ENCODE data around the gene SOWAHC. TPM values are rescaled to one million over a fixed set of nuclear protein-coding genes. Genes with fewer than 3 reads are reported as not detected.
"Not testable (repeated sequence)": the region's sequence is repeated elsewhere in the genome, so short reads cannot be mapped to it uniquely, and the experiment has no call there.

Gene SOWAHC
- total and polyA plus RNA-seq, 4 experiments from 2014 or later = 0.37 to 1.5 (median 1.1) TPM

GRCh38 chr2:109619032-109619615 is 5.0 kb downstream of the SOWAHC start:
- Histone ChIP-seq H3K4me1 (ENCODE audit: insufficient read depth, low read length) (no peaks in the 10 kb centered on the region), H3K9me3 (ENCODE audit: control insufficient read depth in 1 of 2, low read length in 2 of 2) (no peaks in the 10 kb centered on the region), H3K27ac (ENCODE audit: low read depth, low read length) (no peak overlapping the region), H3K36me3 (ENCODE audit: insufficient read depth, low read length) (no peaks in the 10 kb centered on the region), H3K27me3 (ENCODE audit: insufficient read depth, low read length) (peaks cover 8% of the 10 kb centered on the region), H3K4me3 (ENCODE audit: low read length in 2 of 2) (no peak overlapping the region)
- peaks cover 0 to 2% of the 10 kb centered on the region in 2 donors for H3K36me3 Mint-ChIP-seq
- no peak overlapping the region for H3K27ac Mint-ChIP-seq
- H3K4me1 Mint-ChIP-seq = peaks cover 3 to 12% (median 7%) of the 10 kb centered on the region in 4 donors
- intact Hi-C loops (cut with micrococcal nuclease) = no loop called here
- H3K9me3 Mint-ChIP-seq = peaks cover 0 to 6% (median 0%) of the 10 kb centered on the region in 8 donors
- CTCF ChIA-PET (ENCODE audit: partially characterized antibody) = no interaction called here
- no peak for DNase-seq
- H3K4me3 Mint-ChIP-seq = no peak overlapping the region
- POLR2A ChIA-PET (ENCODE audit: partially characterized antibody) = no interaction called here
- peaks cover 14 to 32% of the 10 kb centered on the region in 2 donors for H3K27me3 Mint-ChIP-seq

- intact Hi-C loops (cut with micrococcal nuclease) = no loop called here
These were observed 9.1 kb downstream of the SOWAHC start for GRCh38 chr2:109623297-109623696.

DNA sequence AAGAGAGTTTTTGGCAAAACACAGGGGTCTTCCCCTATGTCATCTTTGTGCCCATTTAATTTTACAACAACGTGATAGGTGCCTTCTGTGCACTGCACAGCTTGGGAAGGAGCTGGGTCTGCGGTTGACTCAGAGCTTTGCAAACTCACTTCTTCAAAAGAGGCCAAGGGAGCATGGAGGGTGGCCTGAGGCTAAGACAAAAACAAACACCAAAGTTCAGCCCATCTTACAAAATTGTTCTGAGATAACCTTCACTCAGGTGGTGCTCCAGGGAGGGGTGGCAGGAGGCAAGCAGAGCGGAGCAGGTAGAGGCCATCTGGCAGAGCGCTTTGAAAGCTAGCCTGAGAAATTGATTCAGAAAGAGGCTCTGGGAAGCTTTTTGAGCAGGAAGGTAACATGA is 9.8 kb downstream of the SOWAHC start:
- Histone ChIP-seq H3K27me3 (ENCODE audit: insufficient read depth, low read length) (no peaks in the 10 kb centered on the region), H3K36me3 (ENCODE audit: insufficient read depth, low read length) (no peaks in the 10 kb centered on the region), H3K4me1 (ENCODE audit: insufficient read depth, low read length) (no peaks in the 10 kb centered on the region), H3K4me3 (ENCODE audit: low read length in 2 of 2) (no peak overlapping the region), H3K27ac (ENCODE audit: low read depth, low read length) (no peak overlapping the region), H3K9me3 (ENCODE audit: control insufficient read depth in 1 of 2, low read length in 2 of 2) (no peaks in the 10 kb centered on the region)
- POLR2A ChIA-PET (ENCODE audit: partially characterized antibody) = no interaction called here
- intact Hi-C loops (cut with micrococcal nuclease) = no loop called here
- H3K27me3 Mint-ChIP-seq = peaks cover 6 to 18% of the 10 kb centered on the region in 2 donors
- DNase-seq = no peak
- CTCF ChIA-PET (ENCODE audit: partially characterized antibody) = no interaction called here
- H3K9me3 Mint-ChIP-seq = peaks cover 0 to 1% (median 0%) of the 10 kb centered on the region in 8 donors
- no peak overlapping the region for H3K27ac Mint-ChIP-seq
- no peak overlapping the region for H3K4me3 Mint-ChIP-seq
- no peaks in the 10 kb centered on the region for H3K36me3 Mint-ChIP-seq
- H3K4me1 Mint-ChIP-seq = no peaks in the 10 kb centered on the region

More at GRCh38 chr2:109623297-109623696, 9.1 kb downstream of the SOWAHC start:
- Mint-ChIP-seq H3K27ac (no peak overlapping the region), H3K27me3 (peaks cover 6 to 18% of the 10 kb centered on the region in 2 donors), H3K36me3 (no peaks in the 10 kb centered on the region), H3K4me1 (no peaks in the 10 kb centered on the region), H3K9me3 (peaks cover 0 to 1% (median 0%) of the 10 kb centered on the region in 8 donors), H3K4me3 (no peak overlapping the region)
- no peaks in the 10 kb centered on the region for H3K9me3 ChIP-seq (ENCODE audit: control insufficient read depth in 1 of 2, low read length in 2 of 2)
- H3K4me1 ChIP-seq (ENCODE audit: insufficient read depth, low read length) = no peaks in the 10 kb centered on the region
- ChIA-PET POLR2A (ENCODE audit: partially characterized antibody) (no interaction called here), CTCF (ENCODE audit: partially characterized antibody) (no interaction called here)
- no peak for DNase-seq
- no peaks in the 10 kb centered on the region for H3K27me3 ChIP-seq (ENCODE audit: insufficient read depth, low read length)
- no peak overlapping the region for H3K4me3 ChIP-seq (ENCODE audit: low read length in 2 of 2)
- no peak overlapping the region for H3K27ac ChIP-seq (ENCODE audit: low read depth, low read length)
- no peaks in the 10 kb centered on the region for H3K36me3 ChIP-seq (ENCODE audit: insufficient read depth, low read length)

GRCh38 chr2:109624339-109624738 is 10.2 kb downstream of the SOWAHC start:
- H3K9me3 ChIP-seq (ENCODE audit: control insufficient read depth in 1 of 2, low read length in 2 of 2) = no peaks in the 10 kb centered on the region
- peaks cover 0 to 1% (median 0%) of the 10 kb centered on the region in 8 donors for H3K9me3 Mint-ChIP-seq
- no peak overlapping the region for H3K27ac Mint-ChIP-seq
- intact Hi-C loops (cut with micrococcal nuclease) = no loop called here
- no peaks in the 10 kb centered on the region for H3K27me3 ChIP-seq (ENCODE audit: insufficient read depth, low read length)
- H3K27me3 Mint-ChIP-seq = peaks cover 6 to 18% of the 10 kb centered on the region in 2 donors
- H3K4me1 Mint-ChIP-seq = no peaks in the 10 kb centered on the region
- H3K4me3 ChIP-seq (ENCODE audit: low read length in 2 of 2) = no peak overlapping the region
- ChIA-PET POLR2A (ENCODE audit: partially characterized antibody) (no interaction called here), CTCF (ENCODE audit: partially characterized antibody) (no interaction called here)
- H3K27ac ChIP-seq (ENCODE audit: low read depth, low read length) = no peak overlapping the region
- no peaks in the 10 kb centered on the region for H3K36me3 Mint-ChIP-seq
- no peak for DNase-seq
- H3K4me3 Mint-ChIP-seq = no peak overlapping the region
- H3K4me1 ChIP-seq (ENCODE audit: insufficient read depth, low read length) = no peaks in the 10 kb centered on the region
- no peaks in the 10 kb centered on the region for H3K36me3 ChIP-seq (ENCODE audit: insufficient read depth, low read length)

DNA sequence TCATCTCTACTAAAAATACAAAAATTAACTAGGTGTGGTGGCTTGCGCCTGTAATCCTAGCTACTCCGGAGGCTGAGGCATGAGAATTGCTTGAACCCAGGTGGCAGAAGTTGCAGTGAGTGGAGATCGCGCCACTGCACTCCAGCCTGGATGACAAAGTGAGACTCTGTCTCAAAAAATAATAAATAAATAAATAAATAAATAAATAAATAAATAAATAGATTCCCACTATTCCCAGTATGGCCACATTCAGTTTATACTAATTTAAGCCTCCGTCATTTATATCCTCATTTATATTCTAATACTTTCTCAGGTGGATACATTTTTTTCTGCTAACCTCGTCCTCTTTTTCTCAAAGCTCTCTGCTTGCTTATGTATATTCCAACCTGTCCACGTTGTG is 14.2 kb downstream of the SOWAHC start:
- H3K36me3 ChIP-seq (ENCODE audit: insufficient read depth, low read length); H3K36me3 Mint-ChIP-seq; H3K27me3 Mint-ChIP-seq; H3K27ac Mint-ChIP-seq; H3K9me3 ChIP-seq (ENCODE audit: control insufficient read depth in 1 of 2, low read length in 2 of 2); intact Hi-C loops (cut with micrococcal nuclease); H3K4me3 ChIP-seq (ENCODE audit: low read length in 2 of 2); H3K4me1 Mint-ChIP-seq; H3K4me3 Mint-ChIP-seq; H3K4me1 ChIP-seq (ENCODE audit: insufficient read depth, low read length); H3K9me3 Mint-ChIP-seq; POLR2A ChIA-PET (ENCODE audit: partially characterized antibody); DNase-seq; CTCF ChIA-PET (ENCODE audit: partially characterized antibody); H3K27me3 ChIP-seq (ENCODE audit: insufficient read depth, low read length); H3K27ac ChIP-seq (ENCODE audit: low read depth, low read length): not testable (repeated sequence)

- ChIA-PET CTCF (ENCODE audit: partially characterized antibody) (interaction anchor here (1.1 kb wide), 1 partner anchor 16 kb away, joined by 3 read pairs; the partner anchor contains the start of genes SEPTIN10 and SOWAHC), POLR2A (ENCODE audit: partially characterized antibody) (no interaction called here)
- Mint-ChIP-seq H3K9me3 (peaks cover 0 to 2% (median 0%) of the 10 kb centered on the region in 8 donors), H3K36me3 (no peaks in the 10 kb centered on the region), H3K27ac (no peak overlapping the region), H3K27me3 (peaks cover 3 to 5% of the 10 kb centered on the region in 2 donors), H3K4me3 (no peak overlapping the region), H3K4me1 (peaks cover 0 to 6% (median 0%) of the 10 kb centered on the region in 4 donors)
- H3K36me3 ChIP-seq (ENCODE audit: insufficient read depth, low read length) = no peaks in the 10 kb centered on the region
- DNase-seq = no peak
- H3K9me3 ChIP-seq (ENCODE audit: control insufficient read depth in 1 of 2, low read length in 2 of 2) = no peaks in the 10 kb centered on the region
- no peaks in the 10 kb centered on the region for H3K27me3 ChIP-seq (ENCODE audit: insufficient read depth, low read length)
- H3K27ac ChIP-seq (ENCODE audit: low read depth, low read length) = no peak overlapping the region
- intact Hi-C loops (cut with micrococcal nuclease) = no loop called here
- no peak overlapping the region for H3K4me3 ChIP-seq (ENCODE audit: low read length in 2 of 2)
- peaks cover 5% of the 10 kb centered on the region for H3K4me1 ChIP-seq (ENCODE audit: insufficient read depth, low read length)
These were observed 15.7 kb downstream of the SOWAHC start for GRCh38 chr2:109629867-109630266.

DNA sequence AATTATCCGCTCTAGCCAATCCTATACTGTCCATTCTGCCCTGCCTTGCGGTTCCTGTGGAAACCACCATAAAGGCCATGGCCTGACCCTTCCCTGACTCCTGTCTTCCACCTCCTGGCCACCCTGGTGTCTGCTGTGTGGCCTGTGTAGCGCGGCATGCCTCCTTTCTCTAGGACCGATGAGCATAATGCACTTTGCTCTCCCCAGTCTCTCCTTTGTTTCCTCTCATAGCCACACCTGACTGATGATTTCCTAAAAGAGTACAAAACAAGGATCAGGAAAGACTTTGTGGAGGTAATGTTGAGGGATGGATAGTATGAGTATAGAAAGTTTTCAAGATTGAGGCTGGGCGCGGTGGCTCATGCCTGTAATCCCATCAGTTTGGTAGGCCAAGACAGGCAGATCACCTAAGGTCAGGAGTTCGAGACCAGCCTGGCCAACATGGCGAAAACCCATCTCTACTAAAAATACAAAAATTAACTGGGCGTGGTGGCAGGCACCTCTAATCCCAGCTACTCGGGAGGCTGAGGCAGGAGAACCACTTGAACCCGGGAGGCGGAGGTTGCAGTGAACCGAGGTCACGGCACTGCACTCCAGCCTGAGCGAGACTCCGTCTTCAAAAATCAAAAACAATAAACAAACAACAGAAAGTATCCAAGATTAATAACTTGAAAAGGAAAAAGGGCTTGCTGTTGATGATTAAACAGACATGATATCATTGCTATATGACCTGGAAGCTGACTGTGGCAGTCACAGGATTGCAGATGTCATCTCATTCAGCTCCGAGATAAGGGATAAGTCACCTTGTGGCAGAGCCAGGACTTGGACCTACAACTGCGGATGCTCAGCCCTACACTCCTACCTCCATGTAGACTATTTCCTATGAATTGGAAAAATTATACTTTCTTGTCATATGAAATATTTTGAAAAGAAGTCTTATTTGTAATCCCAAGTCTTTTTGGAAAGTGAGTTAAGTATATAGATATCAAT is 16.6 kb downstream of the SOWAHC start:
- H3K9me3 Mint-ChIP-seq = peaks cover 0 to 2% (median 0%) of the 10 kb centered on the region in 8 donors
- no peaks in the 10 kb centered on the region for H3K36me3 ChIP-seq (ENCODE audit: insufficient read depth, low read length)
- H3K9me3 ChIP-seq (ENCODE audit: control insufficient read depth in 1 of 2, low read length in 2 of 2) = no peaks in the 10 kb centered on the region
- peaks cover 3 to 5% of the 10 kb centered on the region in 2 donors for H3K27me3 Mint-ChIP-seq
- ChIA-PET POLR2A (ENCODE audit: partially characterized antibody) (no interaction called here), CTCF (ENCODE audit: partially characterized antibody) (no interaction called here)
- DNase-seq = no peak
- no peak overlapping the region for H3K4me3 Mint-ChIP-seq
- H3K27ac ChIP-seq (ENCODE audit: low read depth, low read length) = no peak overlapping the region
- H3K4me1 Mint-ChIP-seq = peaks cover 0 to 6% (median 0%) of the 10 kb centered on the region in 4 donors
- no peak overlapping the region for H3K4me3 ChIP-seq (ENCODE audit: low read length in 2 of 2)
- H3K4me1 ChIP-seq (ENCODE audit: insufficient read depth, low read length) = peaks cover 5% of the 10 kb centered on the region
- H3K36me3 Mint-ChIP-seq = no peaks in the 10 kb centered on the region
- H3K27ac Mint-ChIP-seq = no peak overlapping the region
- no peaks in the 10 kb centered on the region for H3K27me3 ChIP-seq (ENCODE audit: insufficient read depth, low read length)
- intact Hi-C loops (cut with micrococcal nuclease) = no loop called here

Data from CD4-positive, alpha-beta memory T cell (primary cell).